Heart right ventricle (tissue), 16 donors: ENCODE data around the gene PIBF1. TPM values are rescaled to one million over a fixed set of nuclear protein-coding genes. Genes with fewer than 3 reads are reported as not detected.

Experiments
- ATAC-seq, 8 donors: fragments of 200-7000 bp; cut with Tn5 transposase; one replicate each; pipeline ENCODE4 v1.9.1; 2020; ENCODE audit warnings: mild to moderate bottlenecking in 8 of 8, moderate library complexity in 8 of 8, moderate number of reproducible peaks in 1 of 8
- DNase-seq, 2 donors: peaks; one replicate each; pipeline ENCODE4 v3.0.0-alpha.2; 2020
- H3K27ac ChIP-seq, 10 donors: fragments of 200-600 bp; sonication (generic) in 2 of 10; one replicate each; pipeline versions ENCODE4 v1.5.0 to v1.8.0; 2020 to 2022; ENCODE audit warnings: mild to moderate bottlenecking in 3 of 10
- H3K27me3 ChIP-seq, 7 donors: fragments of 200-600 bp; one replicate each; pipeline ENCODE4 v1.8.0; 2021 to 2022; ENCODE audit warnings: mild to moderate bottlenecking in 2 of 7
- H3K36me3 ChIP-seq, 9 donors: fragments of 200-600 bp; sonication (generic) in 1 of 9; one replicate each; pipeline versions ENCODE4 v1.5.0 to v1.8.0; 2020 to 2022; ENCODE audit warnings: mild to moderate bottlenecking in 2 of 9
- H3K4me1 ChIP-seq, 9 donors: fragments of 200-600 bp; sonication (generic) in 1 of 9; one replicate each; pipeline versions ENCODE4 v1.5.0 to v1.8.0; 2020 to 2022; ENCODE audit warnings: mild to moderate bottlenecking in 4 of 9
- H3K4me3 ChIP-seq, 10 donors: fragments of 200-600 bp; sonication (generic) in 2 of 10; one replicate each; pipeline versions ENCODE4 v1.5.0 to v1.8.0; 2020 to 2022; ENCODE audit warnings: mild to moderate bottlenecking in 7 of 10, moderate library complexity in 2 of 10
- H3K9me3 ChIP-seq, 11 donors: fragments of 200-600 bp in 10 of 11; sonication (generic) in 2 of 11; one replicate each; pipeline versions ENCODE4 v1.5.0 to v1.8.0; 2013 to 2022; ENCODE audit warnings: mild to moderate bottlenecking in 2 of 11, control low read depth in 1 of 11, moderate library complexity in 1 of 11
- CTCF ChIP-seq, 9 donors: fragments of 200-600 bp; sonication (generic) in 2 of 9; IDR thresholded peaks; one replicate each; pipeline versions ENCODE4 v1.5.0 to v1.8.0; 2021 to 2022; ENCODE audit warnings: antibody characterized with exemption in 9 of 9, mild to moderate bottlenecking in 5 of 9, moderate library complexity in 1 of 9
- WGBS, 2 donors: extraction: QIAGEN DNeasy Blood & Tissue Kit; methylation state at CpG; one replicate each; pipeline ENCODE4 v1.1.7; 2013; ENCODE audit warnings: inconsistent platforms in 1 of 2; 5-methylcytosine and 5-hydroxymethylcytosine counted together
- intact Hi-C, 10 donors: fragments of 100-400 bp; cut with DNase I; formaldehyde crosslinking; loops; one replicate each; pipeline versions ENCODE4 v1.11.1 to v1.14.2; 2022
- polyA plus RNA-seq, 2 donors: library from polyadenylated mRNA; stranded (reverse); fragments of 200-250 nt; gene quantifications; one replicate each; pipeline ENCODE4 v1.2.3, GENCODE V29; 2013
- total RNA-seq, 10 donors: library from RNA; stranded (reverse); fragmentation: NEBNext Ultra II Directional in 3 of 10; extraction: Animal tissue kit (Norgen Biotek cat#: 25700) in 3 of 10; gene quantifications; one replicate each; pipeline versions ENCODE4 v1.2.1 to v1.2.4, GENCODE V29; 2021 to 2023
- donor health status: Arrhythmogenic right ventricular cardiomyopathy.
- donor health status: ischemic (EF 13 %, LVEDD 7.1; RV severe dilation, severe dysfunction).
- donor health status: healthy with polysubstance abuse.
- donor health status: DM: no; HTN: yes; CAD: no.
- donor health status: DM: no; HTN: no; CAD: no.
- donor health status: ischemic (EF 25% LVEDD 6.9; RV normal size, moderate dysfunction).
- donor health status: ischemic (EF 25% LVEDD 5.7; RV mildly dilated, moderate dysfunction).
- donor health status: healthy.
- donor health status: DM: yes; HTN: yes; CAD: no.
- donor health status: Ischemic cardiomyopathy.
- donor health status: ischemic (EF 35%, LVEDD 5.7; RV mildly dilated, moderate dysfunction).
- donor health status: nonischemic (EF 11% LVEDD 7.7; RV severe dilation, severe dysfunction).
- donor health status: DM: yes; HTN: yes; CAD: no.
- donor health status: PGD.
- donor health status: ischemic (EF 29% LVEDD 5.4; RV normal size, mild dysfunction).
- donor health status: nonischemic (EF 23%, LVEDD 6.1; RV moderate dilation, normal function).

Gene PIBF1
- total and polyA plus RNA-seq, 12 donors: 7.5 to 20.9 (median 16.7) TPM

GRCh38 chr13:72983085-72983768 lies 201.3 kb downstream of the PIBF1 start:
- intact Hi-C loops: no loop called here
- no peak overlapping the region for H3K4me3 ChIP-seq
- no peaks in the 10 kb centered on the region for H3K4me1 ChIP-seq
- no peak overlapping the region for H3K27ac ChIP-seq
- peaks cover 0 to 2% (median 0%) of the 10 kb centered on the region in 9 donors for H3K36me3 ChIP-seq
- 89 to 93% methylated on average over 5 of the region's 5 CpGs for WGBS, 2 donors
- DNase-seq (no peak), ATAC-seq (no peak)
- TF ChIP-seq CTCF (IDR thresholded peaks at IDR 0.05): no peak
- no peaks in the 10 kb centered on the region for H3K27me3 ChIP-seq
- H3K9me3 ChIP-seq: no peaks in the 10 kb centered on the region

GRCh38 chr13:72985610-72986009 lies 203.7 kb downstream of the PIBF1 start:
- no peak overlapping the region for H3K27ac ChIP-seq
- no peak overlapping the region for H3K4me3 ChIP-seq
- 100% methylated on average over 1 of the region's 1 CpG for WGBS, 2 donors
- no peak for ATAC-seq
- H3K9me3 ChIP-seq: no peaks in the 10 kb centered on the region
- intact Hi-C loops: no loop called here
- no peak for DNase-seq
- H3K4me1 ChIP-seq: no peaks in the 10 kb centered on the region
- no peaks in the 10 kb centered on the region for H3K27me3 ChIP-seq
- H3K36me3 ChIP-seq: peaks cover 0 to 9% (median 0%) of the 10 kb centered on the region in 9 donors
- TF ChIP-seq CTCF (IDR thresholded peaks at IDR 0.05): no peak

GRCh38 chr13:72986197-72986596 lies 204.3 kb downstream of the PIBF1 start:
- no peak for ATAC-seq
- Histone ChIP-seq H3K4me1 (no peaks in the 10 kb centered on the region), H3K9me3 (no peaks in the 10 kb centered on the region), H3K4me3 (no peak overlapping the region), H3K27me3 (no peaks in the 10 kb centered on the region), H3K27ac (no peak overlapping the region), H3K36me3 (peaks cover 0 to 9% (median 0%) of the 10 kb centered on the region in 9 donors)
- 98 to 100% methylated on average over 1 of the region's 1 CpG for WGBS, 2 donors
- no peak for DNase-seq
- intact Hi-C loops: no loop called here
- TF ChIP-seq CTCF (IDR thresholded peaks at IDR 0.05): no peak

- H3K27ac ChIP-seq: no peak overlapping the region
- WGBS, 2 donors: 81 to 95% methylated on average over 3 of the region's 3 CpGs
- H3K27me3 ChIP-seq: no peaks in the 10 kb centered on the region
- no peak for DNase-seq
- no peak for ATAC-seq
- H3K4me1 ChIP-seq: no peaks in the 10 kb centered on the region
- intact Hi-C loops: no loop called here
- peaks cover 0 to 16% (median 0%) of the 10 kb centered on the region in 9 donors for H3K36me3 ChIP-seq
- TF ChIP-seq CTCF (IDR thresholded peaks at IDR 0.05): no peak
- H3K9me3 ChIP-seq: no peaks in the 10 kb centered on the region
- no peak overlapping the region for H3K4me3 ChIP-seq
These were observed 209.0 kb downstream of the PIBF1 start for GRCh38 chr13:72990953-72991352.
